IPS DF 4.7 (cell line): ENCODE results near the gene RPL31.

Source experiments
- DNase-seq: peaks from one replicate; pipeline ENCODE4 v3.0.0-alpha.2; 2013; ENCODE audit warnings: low spot score; ENCODE audit errors: extremely low read depth

The RPL31 gene

GRCh38 chr2:100974712-100975520, 27.2 kb upstream of the RPL31 start:
- no peak for DNase-seq

- no peak for DNase-seq
These were observed 26.6 kb upstream of the RPL31 start for GRCh38 chr2:100975521-100975785.

GRCh38 chr2:100976061-100976460, 26.0 kb upstream of the RPL31 start:
- no peak for DNase-seq

GRCh38 chr2:100976645-100977391, 25.3 kb upstream of the RPL31 start:
- no peak for DNase-seq

GRCh38 chr2:100977511-100977910, 24.6 kb upstream of the RPL31 start:
- no peak for DNase-seq

- DNase-seq = no peak
These were observed 23.4 kb upstream of the RPL31 start for GRCh38 chr2:100978582-100979191.

- no peak for DNase-seq
These were observed 22.0 kb upstream of the RPL31 start for GRCh38 chr2:100980046-100980445.

- no peak for DNase-seq
These were observed 21.1 kb upstream of the RPL31 start for GRCh38 chr2:100981011-100981410.

- DNase-seq = no peak
These were observed 19.6 kb upstream of the RPL31 start for GRCh38 chr2:100982431-100982861.

GRCh38 chr2:100983201-100983600, 18.9 kb upstream of the RPL31 start:
- DNase-seq = no peak

GRCh38 chr2:100983684-100984310, 18.3 kb upstream of the RPL31 start:
- no peak for DNase-seq

GRCh38 chr2:100984892-100985307, 17.2 kb upstream of the RPL31 start:
- DNase-seq = peak; percentile 66

GRCh38 chr2:100986157-100986556, 15.9 kb upstream of the RPL31 start:
- DNase-seq = no peak

- no peak for DNase-seq
These were observed 14.6 kb upstream of the RPL31 start for GRCh38 chr2:100987536-100987935.

GRCh38 chr2:100987974-100988373, 14.1 kb upstream of the RPL31 start:
- DNase-seq = no peak

- no peak for DNase-seq
These were observed 13.3 kb upstream of the RPL31 start for GRCh38 chr2:100988630-100989417.

- no peak for DNase-seq
These were observed 12.4 kb upstream of the RPL31 start for GRCh38 chr2:100989666-100990065.

- no peak for DNase-seq
These were observed 11.9 kb upstream of the RPL31 start for GRCh38 chr2:100990166-100990565.

GRCh38 chr2:100990650-100991403, 11.3 kb upstream of the RPL31 start:
- DNase-seq = no peak

- DNase-seq = no peak
These were observed 10.7 kb upstream of the RPL31 start for GRCh38 chr2:100991404-100991773.

GRCh38 chr2:100992262-100992661, 9.8 kb upstream of the RPL31 start:
- no peak for DNase-seq
